ENCODE data around the gene FAM193A.
"Not testable (repeated sequence)": the region's sequence is repeated elsewhere in the genome, so short reads cannot be mapped to it uniquely, and the experiment has no call there.

The FAM193A gene

GRCh38 chr4:2636331-2636730 is 99.9 kb downstream of the FAM193A start:
- DNase-seq (ENCODE audit: low read depth), result no peak
- H3K4me3 ChIP-seq (replicated peaks; ENCODE audit: low read depth, low read length), result no peak overlapping the region
- TF ChIP-seq, protein P1, sequence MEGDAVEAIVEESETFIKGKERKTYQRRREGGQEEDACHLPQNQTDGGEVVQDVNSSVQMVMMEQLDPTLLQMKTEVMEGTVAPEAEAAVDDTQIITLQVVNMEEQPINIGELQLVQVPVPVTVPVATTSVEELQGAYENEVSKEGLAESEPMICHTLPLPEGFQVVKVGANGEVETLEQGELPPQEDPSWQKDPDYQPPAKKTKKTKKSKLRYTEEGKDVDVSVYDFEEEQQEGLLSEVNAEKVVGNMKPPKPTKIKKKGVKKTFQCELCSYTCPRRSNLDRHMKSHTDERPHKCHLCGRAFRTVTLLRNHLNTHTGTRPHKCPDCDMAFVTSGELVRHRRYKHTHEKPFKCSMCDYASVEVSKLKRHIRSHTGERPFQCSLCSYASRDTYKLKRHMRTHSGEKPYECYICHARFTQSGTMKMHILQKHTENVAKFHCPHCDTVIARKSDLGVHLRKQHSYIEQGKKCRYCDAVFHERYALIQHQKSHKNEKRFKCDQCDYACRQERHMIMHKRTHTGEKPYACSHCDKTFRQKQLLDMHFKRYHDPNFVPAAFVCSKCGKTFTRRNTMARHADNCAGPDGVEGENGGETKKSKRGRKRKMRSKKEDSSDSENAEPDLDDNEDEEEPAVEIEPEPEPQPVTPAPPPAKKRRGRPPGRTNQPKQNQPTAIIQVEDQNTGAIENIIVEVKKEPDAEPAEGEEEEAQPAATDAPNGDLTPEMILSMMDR (IDR thresholded peaks at IDR 0.05; ENCODE audit: low read length, missing control alignments), result no peak

- not testable (repeated sequence) for H3K4me3 ChIP-seq (replicated peaks; ENCODE audit: low read depth, low read length); DNase-seq (ENCODE audit: low read depth)
These were observed 100.5 kb downstream of the FAM193A start for GRCh38 chr4:2636994-2637393.

GRCh38 chr4:2637956-2638552 is 101.6 kb downstream of the FAM193A start:
- DNase-seq (ENCODE audit: low read depth), result no peak
- TF ChIP-seq, protein P1 (IDR thresholded peaks at IDR 0.05; ENCODE audit: low read length, missing control alignments), result no peak
- H3K4me3 ChIP-seq (replicated peaks; ENCODE audit: low read depth, low read length), result no peak overlapping the region

GRCh38 chr4:2638730-2639129 is 102.3 kb downstream of the FAM193A start:
- no peak for DNase-seq (ENCODE audit: low read depth)
- H3K4me3 ChIP-seq (replicated peaks; ENCODE audit: low read depth, low read length), result no peak overlapping the region
- TF ChIP-seq, protein P1 (IDR thresholded peaks at IDR 0.05; ENCODE audit: low read length, missing control alignments), result no peak

- DNase-seq (ENCODE audit: low read depth), result no peak
- H3K4me3 ChIP-seq (replicated peaks; ENCODE audit: low read depth, low read length), result no peak overlapping the region
- TF ChIP-seq, protein P1 (IDR thresholded peaks at IDR 0.05; ENCODE audit: low read length, missing control alignments), result no peak
These were observed 106.5 kb downstream of the FAM193A start for GRCh38 chr4:2642968-2643367.

GRCh38 chr4:2643555-2643954 is 107.1 kb downstream of the FAM193A start:
- no peak overlapping the region for H3K4me3 ChIP-seq (replicated peaks; ENCODE audit: low read depth, low read length)
- TF ChIP-seq, protein P1 (IDR thresholded peaks at IDR 0.05; ENCODE audit: low read length, missing control alignments), result no peak
- no peak for DNase-seq (ENCODE audit: low read depth)

DNA sequence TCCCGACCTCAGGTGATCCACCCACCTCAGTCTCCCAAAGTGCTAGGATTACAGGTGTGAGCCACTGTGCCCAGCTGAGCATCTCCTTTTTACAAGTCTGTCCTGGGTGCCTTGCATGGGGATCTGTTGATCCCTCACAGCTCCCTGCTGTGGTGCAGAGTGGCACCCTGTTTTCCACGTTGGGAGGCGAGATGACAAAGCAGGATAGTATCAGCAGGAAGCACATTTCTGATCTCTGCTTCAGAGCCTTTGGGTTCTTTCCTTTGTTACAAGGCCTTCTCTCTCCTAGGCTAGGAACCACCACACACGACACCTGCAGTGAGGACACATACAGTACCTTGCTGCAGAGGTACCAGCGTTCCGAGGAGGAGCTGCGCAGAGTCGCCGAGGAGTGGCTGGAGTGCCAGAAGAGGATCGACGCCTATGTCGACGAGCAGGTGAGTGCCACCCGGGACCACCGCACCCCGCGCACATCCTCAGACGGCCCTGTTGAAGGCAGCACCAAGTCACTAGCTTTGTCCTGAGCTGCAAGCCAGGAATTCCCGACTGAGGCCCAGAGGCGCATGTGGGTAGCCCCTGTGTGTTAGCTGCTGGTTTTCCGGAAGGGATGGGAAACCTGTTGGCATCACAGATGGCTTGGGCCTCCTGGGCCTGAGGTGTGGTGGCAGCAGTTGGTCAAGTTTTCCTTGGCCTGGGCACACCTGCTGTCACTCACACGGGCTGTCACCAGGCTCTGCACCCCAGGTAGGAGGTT is 110.1 kb downstream of the FAM193A start:
- TF ChIP-seq, protein P1 (IDR thresholded peaks at IDR 0.05; ENCODE audit: low read length, missing control alignments), result no peak
- H3K4me3 ChIP-seq (replicated peaks; ENCODE audit: low read depth, low read length), result no peak overlapping the region
- no peak for DNase-seq (ENCODE audit: low read depth)
